ENCODE measurements around the gene MAP9. TPM values are rescaled to one million over a fixed set of nuclear protein-coding genes. Genes with fewer than 3 reads are reported as not detected.

Gene MAP9
- total and polyA plus RNA-seq, 2 experiments from 2014 or later, result 16.0 to 33.7 TPM

DNA sequence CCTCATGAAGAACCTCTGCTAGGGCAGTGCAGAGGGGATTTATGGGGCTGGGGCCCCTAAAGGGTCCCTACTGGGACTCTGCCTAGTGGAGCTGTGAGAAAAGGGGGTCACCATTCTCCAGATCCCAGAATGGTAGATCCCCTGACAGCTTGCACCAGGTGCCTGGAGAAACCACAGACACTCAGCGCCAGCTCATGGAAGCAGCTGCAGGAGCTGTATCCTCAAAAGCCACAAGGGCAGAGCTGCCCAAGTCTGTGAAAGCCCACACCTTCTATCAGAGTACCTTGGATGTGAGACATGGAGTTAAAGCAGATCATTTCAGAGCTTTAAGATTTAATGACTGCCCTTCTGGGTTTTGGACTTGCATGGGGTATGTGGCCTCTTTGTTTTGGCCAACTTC lies 38.6 kb downstream of the MAP9 start:
- no peak overlapping the region for H3K4me2 ChIP-seq
- ATAC-seq, result no peak
- H4K20me1 ChIP-seq (replicated peaks; ENCODE audit: insufficient read depth), result no peaks in the 10 kb centered on the region
- no peaks in the 10 kb centered on the region for H3K4me1 ChIP-seq (ENCODE audit: insufficient read depth)
- no peak for DNase-seq (ENCODE audit: low spot score)
- H3K27me3 ChIP-seq (ENCODE audit: insufficient read depth), result no peaks in the 10 kb centered on the region
- H3K4me3 ChIP-seq, result no peak overlapping the region
- H2AFZ ChIP-seq, result no peak overlapping the region
- H3K79me2 ChIP-seq (replicated peaks; ENCODE audit: insufficient read depth), result no peaks in the 10 kb centered on the region
- no peaks in the 10 kb centered on the region for H3K36me3 ChIP-seq (ENCODE audit: insufficient read depth)
- H3F3A ChIP-seq (replicated peaks; ENCODE audit: low read depth), result no peaks in the 10 kb centered on the region
- peaks cover 15% of the 10 kb centered on the region; the same call in 2 of the 3 replicates for H3K36me3 Mint-ChIP-seq (ENCODE audit: low read depth)
- no peak overlapping the region for H3K27ac Mint-ChIP-seq
- H3K4me3 Mint-ChIP-seq, result no peak overlapping the region
- no peaks in the 10 kb centered on the region for H3K27me3 Mint-ChIP-seq (ENCODE audit: insufficient read depth, low read depth, poor library complexity)
- H3K9me2 ChIP-seq (ENCODE audit: insufficient read depth), result peaks cover 8% of the 10 kb centered on the region; the same call in 1 of the 2 replicates
- no peak overlapping the region for H3K27ac ChIP-seq (ENCODE audit: low read depth)
- TF ChIP-seq JUNB (IDR thresholded peaks at IDR 0.05; ENCODE audit: unreplicated experiment) (no peak), NANOG (IDR thresholded peaks at IDR 0.05; ENCODE audit: borderline replicate concordance) (no peak), POLR2AphosphoS5 (IDR thresholded peaks at IDR 0.05; ENCODE audit: low read depth) (no peak), EZH2 (IDR thresholded peaks at IDR 0.05; ENCODE audit: low read depth, unreplicated experiment) (no peak), EZH2phosphoT487 (IDR thresholded peaks at IDR 0.05; ENCODE audit: unreplicated experiment) (no peak), ZNF331 (CRISPR knock-in tag; IDR thresholded peaks at IDR 0.05; ENCODE audit: low read depth) (no peak), ZNF114 (CRISPR knock-in tag; IDR thresholded peaks at IDR 0.05) (no peak), CREB1 (CRISPR knock-in tag; IDR thresholded peaks at IDR 0.05; ENCODE audit: low read depth) (no peak), STAT1 (IDR thresholded peaks at IDR 0.05; ENCODE audit: unreplicated experiment) (no peak)
- TF ChIP-seq, protein P1, sequence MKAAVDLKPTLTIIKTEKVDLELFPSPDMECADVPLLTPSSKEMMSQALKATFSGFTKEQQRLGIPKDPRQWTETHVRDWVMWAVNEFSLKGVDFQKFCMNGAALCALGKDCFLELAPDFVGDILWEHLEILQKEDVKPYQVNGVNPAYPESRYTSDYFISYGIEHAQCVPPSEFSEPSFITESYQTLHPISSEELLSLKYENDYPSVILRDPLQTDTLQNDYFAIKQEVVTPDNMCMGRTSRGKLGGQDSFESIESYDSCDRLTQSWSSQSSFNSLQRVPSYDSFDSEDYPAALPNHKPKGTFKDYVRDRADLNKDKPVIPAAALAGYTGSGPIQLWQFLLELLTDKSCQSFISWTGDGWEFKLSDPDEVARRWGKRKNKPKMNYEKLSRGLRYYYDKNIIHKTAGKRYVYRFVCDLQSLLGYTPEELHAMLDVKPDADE (IDR thresholded peaks at IDR 0.05), result no peak
- TF ChIP-seq, protein P2, sequence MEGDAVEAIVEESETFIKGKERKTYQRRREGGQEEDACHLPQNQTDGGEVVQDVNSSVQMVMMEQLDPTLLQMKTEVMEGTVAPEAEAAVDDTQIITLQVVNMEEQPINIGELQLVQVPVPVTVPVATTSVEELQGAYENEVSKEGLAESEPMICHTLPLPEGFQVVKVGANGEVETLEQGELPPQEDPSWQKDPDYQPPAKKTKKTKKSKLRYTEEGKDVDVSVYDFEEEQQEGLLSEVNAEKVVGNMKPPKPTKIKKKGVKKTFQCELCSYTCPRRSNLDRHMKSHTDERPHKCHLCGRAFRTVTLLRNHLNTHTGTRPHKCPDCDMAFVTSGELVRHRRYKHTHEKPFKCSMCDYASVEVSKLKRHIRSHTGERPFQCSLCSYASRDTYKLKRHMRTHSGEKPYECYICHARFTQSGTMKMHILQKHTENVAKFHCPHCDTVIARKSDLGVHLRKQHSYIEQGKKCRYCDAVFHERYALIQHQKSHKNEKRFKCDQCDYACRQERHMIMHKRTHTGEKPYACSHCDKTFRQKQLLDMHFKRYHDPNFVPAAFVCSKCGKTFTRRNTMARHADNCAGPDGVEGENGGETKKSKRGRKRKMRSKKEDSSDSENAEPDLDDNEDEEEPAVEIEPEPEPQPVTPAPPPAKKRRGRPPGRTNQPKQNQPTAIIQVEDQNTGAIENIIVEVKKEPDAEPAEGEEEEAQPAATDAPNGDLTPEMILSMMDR (conservative IDR thresholded peaks at IDR 0.05; ENCODE audit: low read depth in 2 of 2), result no peak
- TF ChIP-seq, protein P3, sequence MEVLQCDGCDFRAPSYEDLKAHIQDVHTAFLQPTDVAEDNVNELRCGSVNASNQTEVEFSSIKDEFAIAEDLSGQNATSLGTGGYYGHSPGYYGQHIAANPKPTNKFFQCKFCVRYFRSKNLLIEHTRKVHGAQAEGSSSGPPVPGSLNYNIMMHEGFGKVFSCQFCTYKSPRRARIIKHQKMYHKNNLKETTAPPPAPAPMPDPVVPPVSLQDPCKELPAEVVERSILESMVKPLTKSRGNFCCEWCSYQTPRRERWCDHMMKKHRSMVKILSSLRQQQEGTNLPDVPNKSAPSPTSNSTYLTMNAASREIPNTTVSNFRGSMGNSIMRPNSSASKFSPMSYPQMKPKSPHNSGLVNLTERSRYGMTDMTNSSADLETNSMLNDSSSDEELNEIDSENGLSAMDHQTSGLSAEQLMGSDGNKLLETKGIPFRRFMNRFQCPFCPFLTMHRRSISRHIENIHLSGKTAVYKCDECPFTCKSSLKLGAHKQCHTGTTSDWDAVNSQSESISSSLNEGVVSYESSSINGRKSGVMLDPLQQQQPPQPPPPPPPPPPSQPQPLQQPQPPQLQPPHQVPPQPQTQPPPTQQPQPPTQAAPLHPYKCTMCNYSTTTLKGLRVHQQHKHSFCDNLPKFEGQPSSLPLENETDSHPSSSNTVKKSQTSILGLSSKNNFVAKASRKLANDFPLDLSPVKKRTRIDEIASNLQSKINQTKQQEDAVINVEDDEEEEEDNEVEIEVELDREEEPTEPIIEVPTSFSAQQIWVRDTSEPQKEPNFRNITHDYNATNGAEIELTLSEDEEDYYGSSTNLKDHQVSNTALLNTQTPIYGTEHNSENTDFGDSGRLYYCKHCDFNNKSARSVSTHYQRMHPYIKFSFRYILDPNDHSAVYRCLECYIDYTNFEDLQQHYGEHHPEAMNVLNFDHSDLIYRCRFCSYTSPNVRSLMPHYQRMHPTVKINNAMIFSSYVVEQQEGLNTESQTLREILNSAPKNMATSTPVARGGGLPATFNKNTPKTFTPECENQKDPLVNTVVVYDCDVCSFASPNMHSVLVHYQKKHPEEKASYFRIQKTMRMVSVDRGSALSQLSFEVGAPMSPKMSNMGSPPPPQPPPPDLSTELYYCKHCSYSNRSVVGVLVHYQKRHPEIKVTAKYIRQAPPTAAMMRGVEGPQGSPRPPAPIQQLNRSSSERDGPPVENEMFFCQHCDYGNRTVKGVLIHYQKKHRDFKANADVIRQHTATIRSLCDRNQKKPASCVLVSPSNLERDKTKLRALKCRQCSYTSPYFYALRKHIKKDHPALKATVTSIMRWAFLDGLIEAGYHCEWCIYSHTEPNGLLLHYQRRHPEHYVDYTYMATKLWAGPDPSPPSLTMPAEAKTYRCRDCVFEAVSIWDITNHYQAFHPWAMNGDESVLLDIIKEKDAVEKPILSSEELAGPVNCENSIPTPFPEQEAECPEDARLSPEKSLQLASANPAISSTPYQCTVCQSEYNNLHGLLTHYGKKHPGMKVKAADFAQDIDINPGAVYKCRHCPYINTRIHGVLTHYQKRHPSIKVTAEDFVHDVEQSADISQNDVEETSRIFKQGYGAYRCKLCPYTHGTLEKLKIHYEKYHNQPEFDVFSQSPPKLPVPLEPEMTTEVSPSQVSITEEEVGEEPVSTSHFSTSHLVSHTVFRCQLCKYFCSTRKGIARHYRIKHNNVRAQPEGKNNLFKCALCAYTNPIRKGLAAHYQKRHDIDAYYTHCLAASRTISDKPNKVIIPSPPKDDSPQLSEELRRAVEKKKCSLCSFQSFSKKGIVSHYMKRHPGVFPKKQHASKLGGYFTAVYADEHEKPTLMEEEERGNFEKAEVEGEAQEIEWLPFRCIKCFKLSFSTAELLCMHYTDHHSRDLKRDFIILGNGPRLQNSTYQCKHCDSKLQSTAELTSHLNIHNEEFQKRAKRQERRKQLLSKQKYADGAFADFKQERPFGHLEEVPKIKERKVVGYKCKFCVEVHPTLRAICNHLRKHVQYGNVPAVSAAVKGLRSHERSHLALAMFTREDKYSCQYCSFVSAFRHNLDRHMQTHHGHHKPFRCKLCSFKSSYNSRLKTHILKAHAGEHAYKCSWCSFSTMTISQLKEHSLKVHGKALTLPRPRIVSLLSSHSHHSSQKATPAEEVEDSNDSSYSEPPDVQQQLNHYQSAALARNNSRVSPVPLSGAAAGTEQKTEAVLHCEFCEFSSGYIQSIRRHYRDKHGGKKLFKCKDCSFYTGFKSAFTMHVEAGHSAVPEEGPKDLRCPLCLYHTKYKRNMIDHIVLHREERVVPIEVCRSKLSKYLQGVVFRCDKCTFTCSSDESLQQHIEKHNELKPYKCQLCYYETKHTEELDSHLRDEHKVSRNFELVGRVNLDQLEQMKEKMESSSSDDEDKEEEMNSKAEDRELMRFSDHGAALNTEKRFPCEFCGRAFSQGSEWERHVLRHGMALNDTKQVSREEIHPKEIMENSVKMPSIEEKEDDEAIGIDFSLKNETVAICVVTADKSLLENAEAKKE (CRISPR knock-in tag; IDR thresholded peaks at IDR 0.05), result no peak
- TF ChIP-seq, protein P4, sequence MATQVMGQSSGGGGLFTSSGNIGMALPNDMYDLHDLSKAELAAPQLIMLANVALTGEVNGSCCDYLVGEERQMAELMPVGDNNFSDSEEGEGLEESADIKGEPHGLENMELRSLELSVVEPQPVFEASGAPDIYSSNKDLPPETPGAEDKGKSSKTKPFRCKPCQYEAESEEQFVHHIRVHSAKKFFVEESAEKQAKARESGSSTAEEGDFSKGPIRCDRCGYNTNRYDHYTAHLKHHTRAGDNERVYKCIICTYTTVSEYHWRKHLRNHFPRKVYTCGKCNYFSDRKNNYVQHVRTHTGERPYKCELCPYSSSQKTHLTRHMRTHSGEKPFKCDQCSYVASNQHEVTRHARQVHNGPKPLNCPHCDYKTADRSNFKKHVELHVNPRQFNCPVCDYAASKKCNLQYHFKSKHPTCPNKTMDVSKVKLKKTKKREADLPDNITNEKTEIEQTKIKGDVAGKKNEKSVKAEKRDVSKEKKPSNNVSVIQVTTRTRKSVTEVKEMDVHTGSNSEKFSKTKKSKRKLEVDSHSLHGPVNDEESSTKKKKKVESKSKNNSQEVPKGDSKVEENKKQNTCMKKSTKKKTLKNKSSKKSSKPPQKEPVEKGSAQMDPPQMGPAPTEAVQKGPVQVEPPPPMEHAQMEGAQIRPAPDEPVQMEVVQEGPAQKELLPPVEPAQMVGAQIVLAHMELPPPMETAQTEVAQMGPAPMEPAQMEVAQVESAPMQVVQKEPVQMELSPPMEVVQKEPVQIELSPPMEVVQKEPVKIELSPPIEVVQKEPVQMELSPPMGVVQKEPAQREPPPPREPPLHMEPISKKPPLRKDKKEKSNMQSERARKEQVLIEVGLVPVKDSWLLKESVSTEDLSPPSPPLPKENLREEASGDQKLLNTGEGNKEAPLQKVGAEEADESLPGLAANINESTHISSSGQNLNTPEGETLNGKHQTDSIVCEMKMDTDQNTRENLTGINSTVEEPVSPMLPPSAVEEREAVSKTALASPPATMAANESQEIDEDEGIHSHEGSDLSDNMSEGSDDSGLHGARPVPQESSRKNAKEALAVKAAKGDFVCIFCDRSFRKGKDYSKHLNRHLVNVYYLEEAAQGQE (IDR thresholded peaks at IDR 0.05; ENCODE audit: unreplicated experiment), result no peak
- H3K9me3 Mint-ChIP-seq, result peaks cover 27% of the 10 kb centered on the region
- no peaks in the 10 kb centered on the region for H3K4me1 Mint-ChIP-seq

All from GM23338 (cell line).